ENCODE results near the gene DTHD1.

DTHD1 gene

DNA sequence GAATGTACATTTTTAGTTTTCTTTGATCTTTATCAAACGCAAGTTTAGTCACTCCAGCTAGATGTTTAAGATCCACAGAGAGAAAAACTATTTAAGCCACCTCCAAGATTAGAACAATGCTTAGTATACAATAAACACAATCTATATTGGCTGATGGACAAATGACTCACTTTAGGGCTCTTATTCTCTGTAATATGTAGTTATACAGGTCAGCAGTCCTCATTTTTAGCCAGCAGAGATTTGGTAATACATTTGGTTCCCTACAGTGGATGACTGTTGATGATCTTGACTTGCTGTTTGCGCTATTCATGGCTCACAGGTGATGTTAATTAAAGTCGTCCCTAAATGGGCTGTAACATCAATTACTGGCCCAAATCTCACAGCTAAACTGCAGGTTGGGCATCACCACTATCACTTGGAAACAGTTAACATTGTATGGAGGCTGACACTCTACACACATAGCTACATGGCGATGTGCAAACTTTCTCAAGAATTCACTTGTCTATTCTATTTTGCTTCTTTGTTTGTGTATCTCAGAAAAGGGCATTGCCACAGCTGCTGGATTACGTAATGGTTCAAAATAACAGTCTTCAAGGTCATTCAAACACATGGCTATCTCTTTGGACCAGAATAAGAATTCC, 11.8 kb upstream of the DTHD1 start:
- DNase-seq, result no peak

DNA sequence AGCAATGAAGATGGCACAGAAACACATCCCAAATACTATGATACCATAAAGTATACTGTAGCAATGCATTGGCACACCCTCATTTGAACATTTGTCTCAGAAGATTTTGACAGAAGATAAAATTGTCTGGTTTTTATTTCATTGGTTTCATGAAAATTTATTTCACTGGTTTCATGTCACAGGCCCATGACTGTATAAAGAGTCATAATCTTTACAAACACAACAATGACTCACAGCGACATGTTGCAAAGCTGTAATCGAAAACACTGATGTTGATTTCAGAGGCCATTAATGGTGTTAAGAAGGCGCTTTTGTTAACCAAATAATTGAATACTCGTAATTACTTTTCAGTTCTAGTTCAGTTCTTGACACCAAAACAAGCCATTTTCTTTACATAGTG, 8.1 kb upstream of the DTHD1 start:
- DNase-seq, result no peak

DNA sequence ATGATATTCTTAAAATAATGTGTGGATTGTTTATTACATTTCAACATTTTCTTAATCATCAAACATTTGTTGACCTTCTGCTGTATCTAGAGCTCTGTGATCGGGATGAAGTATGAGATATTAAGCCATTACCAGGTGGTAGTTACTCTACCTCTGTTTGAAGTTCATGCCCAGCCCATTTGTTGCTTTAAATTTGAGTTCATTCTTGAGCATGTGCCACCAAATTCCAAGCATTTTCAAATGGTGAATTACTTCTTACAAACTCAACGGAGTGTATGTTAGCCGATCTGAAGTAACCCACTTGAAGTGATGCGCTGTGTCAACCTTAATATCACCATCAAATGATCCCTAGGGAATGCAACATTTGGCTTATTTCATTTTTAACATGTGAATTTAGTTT, 7.3 kb upstream of the DTHD1 start:
- DNase-seq, result no peak

DNA sequence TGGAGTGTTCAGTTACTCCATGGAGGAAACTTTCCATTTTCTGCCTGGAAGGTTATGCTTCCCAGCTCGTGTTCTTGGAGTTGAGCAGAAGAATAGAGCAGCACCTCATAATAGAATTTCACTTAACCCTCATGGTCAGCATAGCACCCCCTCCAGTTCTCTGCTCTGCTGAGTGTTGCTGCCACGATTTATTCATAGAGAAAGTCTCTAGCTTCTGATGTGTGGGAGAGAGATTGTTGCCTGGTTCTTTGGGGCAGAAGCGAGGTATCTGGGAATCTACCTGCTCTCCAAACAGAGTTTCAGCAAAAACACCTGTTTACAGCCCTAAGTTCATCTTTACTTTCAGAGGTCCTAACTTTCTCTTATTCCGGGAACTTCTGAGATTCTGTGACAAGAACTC, 3.9 kb upstream of the DTHD1 start:
- DNase-seq, result no peak

DNA sequence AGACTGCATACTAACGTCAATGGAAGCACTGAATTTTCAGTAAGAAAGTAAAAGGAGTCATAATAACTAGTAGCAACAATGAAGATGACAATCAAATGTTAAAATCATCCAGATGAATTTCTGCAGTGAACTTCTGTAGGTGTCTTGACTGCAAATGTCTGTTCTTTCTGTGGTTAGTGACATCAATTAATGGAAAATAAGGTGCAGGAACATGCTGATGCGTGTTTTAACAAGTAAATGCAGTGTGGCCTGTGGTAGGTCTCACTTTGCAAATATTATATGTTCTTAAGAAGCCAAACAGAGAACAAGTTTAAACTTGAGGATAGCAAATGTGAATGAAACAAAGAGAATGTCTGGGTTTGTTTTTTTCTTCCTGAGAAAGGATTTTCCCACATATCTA, 2.6 kb upstream of the DTHD1 start:
- no peak for DNase-seq

DNA sequence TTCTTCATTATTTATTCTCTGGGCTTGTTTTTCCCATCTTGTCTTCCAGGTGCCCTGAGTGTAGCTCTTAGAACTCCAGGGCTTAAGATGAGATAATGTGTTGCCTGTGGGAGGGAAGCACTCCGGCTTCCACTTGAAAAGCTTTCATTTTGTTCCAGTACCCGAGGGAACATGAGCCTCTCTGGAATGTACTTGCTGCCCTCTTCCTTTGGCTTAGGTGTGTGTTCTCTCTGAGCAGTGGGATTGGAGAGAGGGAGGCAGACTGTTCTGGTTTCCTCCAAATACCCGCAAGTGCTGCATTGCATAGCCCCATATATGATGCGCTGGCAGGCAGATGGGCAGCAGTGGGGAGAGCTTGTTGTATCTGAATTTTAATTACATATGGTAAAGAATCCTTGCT, 861 bp upstream of the DTHD1 start:
- DNase-seq, result no peak

DNA sequence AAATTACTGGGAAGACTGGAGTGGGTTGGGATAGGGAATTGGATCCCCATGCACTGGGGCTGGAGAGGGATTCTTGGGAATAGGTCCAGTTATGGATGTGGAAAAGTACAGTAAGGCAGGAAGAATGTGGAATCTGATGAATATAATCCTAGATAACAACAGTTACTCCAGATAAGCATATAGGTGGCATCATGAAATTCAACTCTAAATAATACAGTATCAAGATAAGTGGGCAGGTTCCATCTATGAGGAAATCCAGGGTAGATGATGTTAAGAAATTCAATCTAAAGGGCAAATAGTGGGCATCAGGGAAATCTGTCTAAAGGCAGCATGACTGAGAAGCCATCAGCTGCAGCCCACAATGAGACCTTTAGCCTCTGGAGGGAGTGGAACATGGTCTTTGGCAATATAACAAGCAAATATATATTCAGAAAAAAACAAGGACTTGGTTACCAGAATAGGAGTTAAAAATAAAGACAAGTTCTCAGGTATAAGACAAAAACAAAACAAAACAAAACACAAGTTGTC, 1.2 kb downstream of the DTHD1 start:
- no peak for DNase-seq

DNA sequence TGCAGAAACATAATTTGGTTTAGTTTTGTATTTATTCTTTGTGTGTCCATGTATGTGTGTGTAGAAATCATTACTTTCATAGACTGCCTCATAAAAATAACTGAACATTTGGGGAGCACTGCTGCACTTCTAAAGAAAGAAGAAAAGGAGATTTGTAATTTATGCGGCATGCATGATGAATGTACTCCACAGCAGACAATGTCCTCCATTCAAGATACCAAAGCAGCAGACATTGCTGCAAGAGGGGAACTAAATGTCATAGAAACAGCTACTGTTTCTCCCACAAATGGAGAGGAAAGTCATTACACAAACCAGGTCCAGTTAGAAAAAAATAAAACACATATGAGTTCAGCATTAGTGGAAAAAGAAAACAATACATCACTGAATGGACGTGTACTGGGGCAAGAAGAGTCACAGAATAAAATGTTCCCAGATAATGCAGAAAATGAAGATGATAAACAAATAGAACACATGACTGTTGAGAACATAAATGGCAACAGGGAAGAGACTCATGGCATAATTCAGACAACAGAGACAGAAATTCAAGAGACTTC, 2.6 kb downstream of the DTHD1 start:
- no peak for DNase-seq

DNA sequence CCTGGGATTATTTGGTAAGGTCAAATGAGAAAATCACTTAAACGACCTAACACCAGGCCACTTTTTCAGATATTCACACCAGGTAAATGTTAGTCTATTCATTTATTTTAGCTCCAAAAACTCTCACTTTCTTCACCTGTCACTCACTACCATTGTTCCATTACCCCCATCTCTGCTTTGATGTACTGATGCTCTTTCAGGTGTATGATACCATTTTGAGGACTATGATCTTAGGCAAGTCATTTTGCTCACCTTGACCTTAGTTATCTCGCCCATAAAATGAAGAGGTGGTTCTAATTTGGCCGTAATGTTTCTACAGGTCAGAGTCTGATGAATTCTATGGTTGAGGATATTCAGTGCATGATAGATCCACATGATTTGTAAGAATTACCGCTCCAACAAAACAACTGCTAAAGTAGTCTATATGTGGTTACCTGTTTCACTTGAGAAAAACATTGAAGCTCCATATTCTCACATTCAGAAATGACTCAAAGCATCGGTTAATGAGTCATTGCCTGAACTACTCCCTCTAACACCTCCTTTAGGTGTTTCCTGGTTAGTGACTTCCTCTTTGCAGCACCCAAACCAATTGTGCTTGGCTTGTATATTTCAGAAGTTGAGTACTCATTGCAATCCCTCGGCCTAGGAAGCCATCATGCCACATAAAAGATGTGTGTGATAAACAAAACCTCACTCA, 4.5 kb downstream of the DTHD1 start:
- DNase-seq, result peak; percentile 79

DNA sequence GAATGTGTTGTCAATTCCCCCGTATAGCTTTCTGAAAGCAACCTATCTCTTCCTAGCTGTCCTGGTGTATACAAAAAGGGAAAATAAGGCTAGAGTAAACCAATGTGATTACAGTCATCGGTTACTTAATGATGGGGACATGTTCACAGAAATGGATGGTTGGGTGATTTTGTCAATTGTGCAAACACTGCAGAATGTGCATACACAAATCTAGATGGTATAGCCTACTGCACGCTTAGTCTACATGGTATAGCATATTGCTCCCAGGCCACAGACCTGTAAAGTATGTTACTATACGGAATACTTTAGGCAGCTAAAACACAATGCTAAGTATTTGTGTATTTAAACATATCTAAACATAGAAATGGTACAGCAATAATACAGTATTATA, 5.1 kb downstream of the DTHD1 start:
- DNase-seq, result no peak

DNA sequence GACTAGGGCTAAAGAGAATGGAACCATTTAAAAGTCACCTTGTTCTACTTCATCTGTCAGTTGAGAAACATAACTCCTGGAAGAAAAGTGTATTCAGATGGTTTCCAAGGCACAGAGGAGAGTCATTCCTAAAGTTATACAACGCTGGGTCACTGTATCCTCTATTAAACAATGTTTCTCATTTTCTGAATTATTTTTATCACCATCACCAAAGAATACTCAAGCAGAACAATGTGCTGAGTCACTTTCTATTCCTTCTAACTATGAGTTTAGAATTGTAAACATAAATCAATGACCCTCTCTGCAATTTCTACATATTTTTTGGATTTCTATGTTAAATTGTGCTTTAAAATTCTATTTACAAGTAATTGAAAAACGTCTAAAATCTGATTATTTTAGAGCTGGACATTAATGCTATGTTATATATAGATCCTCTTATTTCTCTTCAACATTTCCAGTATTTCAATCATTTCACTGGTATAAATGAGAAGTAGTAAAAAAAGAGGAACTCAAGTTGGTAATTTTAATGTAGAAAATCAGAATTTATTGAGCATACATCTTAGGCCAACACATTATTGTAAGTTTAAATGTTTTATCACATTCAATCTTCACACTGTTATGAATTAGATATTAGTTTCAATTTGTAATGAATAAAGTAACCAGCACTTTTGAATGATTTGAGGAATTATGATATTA, 7.5 kb downstream of the DTHD1 start:
- no peak for DNase-seq

DNA sequence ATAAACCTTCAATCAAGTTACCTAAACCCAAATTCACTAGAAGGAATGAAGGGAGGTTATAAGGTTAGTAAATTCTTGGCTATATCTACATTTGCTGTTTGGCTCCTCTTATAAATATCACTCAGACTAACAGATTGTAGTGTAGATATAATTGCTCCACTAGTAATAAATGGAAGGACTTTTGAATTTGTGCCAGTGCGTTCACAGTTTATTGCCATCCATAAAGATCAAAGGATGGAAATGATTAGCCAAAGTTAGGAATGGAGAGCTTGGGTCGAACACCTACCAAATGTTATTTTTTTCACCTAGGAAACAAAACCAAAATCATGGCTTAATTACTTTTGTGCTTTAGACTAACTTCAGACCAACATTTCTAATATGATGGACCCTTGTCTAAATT, 9.2 kb downstream of the DTHD1 start:
- DNase-seq, result no peak

DNA sequence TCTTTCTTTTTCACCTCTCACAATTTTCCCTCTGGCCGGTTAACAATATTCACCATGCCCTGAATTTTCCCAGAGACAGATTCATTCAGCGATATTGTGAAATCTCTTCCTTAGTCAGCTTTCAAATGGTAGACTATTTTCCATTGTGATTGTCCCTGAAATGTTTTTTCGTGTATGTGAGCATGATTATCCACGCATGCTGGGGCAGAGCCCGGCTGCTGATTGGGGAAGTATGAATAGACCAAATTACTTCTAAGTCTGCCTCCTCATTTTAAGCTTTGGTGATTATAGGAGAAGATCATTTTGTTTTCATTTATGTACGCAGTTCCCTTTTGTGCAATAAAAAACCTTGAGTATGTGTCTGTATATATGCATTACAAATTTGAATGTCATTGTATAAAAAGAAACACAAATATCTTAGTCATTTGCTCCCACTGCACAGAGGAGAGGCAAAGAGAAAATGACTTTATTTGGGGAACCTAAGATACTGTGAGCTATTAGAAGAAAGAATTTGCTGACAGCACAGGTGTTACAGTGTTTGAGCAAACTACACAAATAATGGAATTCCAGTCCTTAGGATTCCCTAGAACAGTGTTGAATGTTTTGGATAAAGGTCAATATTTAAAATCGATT, 11.3 kb downstream of the DTHD1 start:
- DNase-seq, result no peak

DNA sequence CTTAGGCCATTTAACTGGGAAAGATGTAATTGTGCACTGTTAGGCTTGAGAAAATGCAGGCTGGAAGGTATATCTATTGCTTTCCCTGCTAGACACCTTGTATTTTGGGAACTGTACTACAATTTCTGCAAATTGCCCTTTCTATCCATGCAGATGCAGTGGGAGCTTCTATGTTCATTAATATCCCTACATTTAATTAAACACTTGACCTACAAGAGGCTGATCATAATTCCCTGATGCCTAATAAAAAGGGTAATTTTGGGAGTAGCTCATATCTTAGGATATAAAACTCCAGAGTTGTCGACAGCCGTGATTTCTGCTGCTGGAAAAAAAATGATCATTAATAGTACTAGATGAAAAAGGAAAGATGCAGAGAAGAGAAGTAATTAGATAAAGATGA, 19.7 kb downstream of the DTHD1 start:
- no peak for DNase-seq

DNA sequence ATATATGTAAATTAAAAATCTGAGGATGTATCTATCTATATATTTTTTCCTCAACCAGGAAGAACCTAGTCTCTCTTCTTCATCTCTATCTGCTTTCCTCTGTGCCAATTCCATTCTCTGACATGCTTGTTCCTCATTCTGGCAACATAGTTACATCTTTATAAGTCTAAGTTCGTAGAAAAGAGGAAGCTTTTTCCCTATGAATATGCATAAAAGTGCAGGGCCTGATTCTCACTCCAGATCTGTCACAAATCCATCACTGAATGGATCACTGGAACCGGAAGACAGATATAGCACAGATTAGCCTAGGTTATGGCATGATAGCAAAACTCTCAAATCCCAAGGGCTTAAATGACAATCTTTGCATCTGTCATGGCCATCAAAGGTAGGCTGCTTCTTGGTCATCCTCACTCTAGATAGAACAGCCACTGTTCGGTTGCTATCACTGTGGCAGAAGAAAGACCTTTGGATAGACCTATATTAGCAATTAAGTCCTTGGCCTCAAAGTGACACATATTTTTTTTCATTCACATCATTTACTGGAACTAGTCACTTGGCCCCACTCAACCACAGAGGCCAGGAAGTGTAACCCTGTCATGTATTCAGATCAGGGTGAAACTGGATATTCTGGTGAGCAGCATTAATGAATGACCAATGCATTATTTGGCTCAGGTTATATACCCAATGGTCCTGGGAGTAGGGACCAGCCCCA, 22.2 kb downstream of the DTHD1 start:
- no peak for DNase-seq

DNA sequence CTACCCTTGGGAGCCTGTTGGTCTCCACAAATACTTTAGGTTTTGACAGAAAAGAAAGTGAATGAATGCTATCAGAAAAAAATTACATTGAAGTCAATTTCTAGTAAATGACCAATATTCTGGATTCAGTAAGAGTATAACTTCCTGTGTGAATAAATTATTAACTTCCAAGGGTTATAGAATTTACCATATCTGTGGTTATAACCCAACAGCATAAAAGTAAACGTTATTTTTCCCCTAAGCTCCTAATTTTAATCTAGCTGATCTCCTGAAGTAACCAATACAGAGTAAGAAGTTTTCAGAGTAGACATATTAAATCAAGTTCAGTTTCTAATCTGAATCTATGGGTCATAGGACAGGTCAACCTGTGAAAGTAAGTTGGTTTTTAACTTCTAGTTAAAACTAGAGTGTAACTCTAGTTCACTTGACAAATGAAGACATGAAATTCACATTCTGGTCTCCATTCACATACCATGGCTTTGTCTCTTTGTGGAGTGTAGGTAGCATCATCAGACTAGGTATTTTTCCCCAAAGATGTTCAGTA, 22.8 kb downstream of the DTHD1 start:
- no peak for DNase-seq

DNA sequence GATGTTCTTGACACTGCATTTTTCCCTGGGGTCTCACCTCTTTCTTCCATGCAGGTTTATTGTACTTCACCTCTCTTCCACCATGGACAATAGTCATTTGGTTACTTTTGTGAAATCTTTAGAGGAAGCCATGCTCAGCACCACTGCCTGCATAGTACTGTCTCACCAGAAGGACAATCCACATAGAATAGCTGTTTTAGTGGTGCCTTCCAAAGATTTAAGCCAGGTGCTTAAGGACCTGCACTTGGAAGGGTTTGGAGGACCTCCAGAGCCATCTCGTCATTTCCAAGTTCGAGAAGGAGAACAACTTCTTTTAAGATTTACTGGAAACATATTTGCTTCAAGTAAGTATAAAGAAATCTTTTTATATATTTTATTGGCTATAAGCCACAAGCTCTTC, 26.7 kb downstream of the DTHD1 start:
- no peak for DNase-seq

DNA sequence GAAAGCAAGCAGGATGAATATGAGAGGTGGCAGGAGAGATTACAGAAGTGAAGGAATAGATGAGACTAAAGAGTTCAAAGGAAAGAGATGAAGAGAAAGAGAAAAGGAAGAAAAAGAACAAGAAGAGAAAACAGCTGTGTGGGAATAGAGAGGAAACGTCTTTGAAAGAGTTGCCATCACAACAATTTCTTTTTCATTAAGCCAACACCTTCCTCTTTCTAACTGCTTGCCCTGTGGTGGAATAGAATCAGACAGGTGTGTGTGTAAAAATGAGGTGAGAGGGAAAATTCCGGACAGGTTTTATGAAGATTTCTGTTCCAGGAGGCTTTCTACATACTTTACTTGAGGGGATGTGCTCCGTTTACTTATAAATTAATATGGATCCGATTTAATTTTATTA, 28.8 kb downstream of the DTHD1 start:
- no peak for DNase-seq

DNA sequence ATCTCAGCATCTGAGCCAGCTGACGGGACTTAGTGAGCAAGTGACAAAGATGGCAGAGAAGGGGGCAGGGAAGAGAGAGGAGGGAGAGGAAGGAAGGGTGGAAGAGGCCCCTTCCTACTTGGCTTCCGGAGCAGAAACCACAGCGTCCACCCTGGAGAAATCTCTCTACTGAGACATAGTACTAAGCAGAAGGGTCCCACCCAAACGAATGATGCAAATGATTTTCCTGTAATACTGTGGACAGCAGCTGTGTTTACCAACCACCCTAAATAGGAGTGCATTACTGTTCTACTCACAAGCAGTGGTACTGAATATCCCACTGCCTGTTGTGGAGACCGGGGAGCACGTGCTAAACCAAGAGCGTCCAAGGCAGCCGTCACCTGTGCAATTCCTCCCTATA, 29.4 kb downstream of the DTHD1 start:
- peak; percentile 3 for DNase-seq

DNA sequence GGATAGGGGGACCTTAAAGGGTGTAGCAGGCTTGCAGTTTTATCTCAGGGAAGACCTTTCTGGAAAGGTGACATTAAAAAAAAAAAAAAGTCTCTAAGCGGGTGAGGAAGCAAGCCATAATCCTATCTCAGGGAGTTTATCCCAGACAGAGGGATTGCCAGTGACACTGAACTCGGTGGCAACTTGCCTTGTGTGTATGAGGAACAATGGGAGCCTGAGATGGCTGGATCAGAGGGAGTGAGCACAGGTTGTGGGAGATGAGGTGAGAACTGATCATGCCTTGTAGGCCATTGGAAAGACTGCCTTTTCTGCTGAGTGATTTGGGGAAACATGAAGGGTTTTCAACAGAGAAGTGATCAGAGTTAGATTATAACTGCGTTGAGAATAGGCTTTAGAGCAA, 31.1 kb downstream of the DTHD1 start:
- DNase-seq, result no peak

DNA sequence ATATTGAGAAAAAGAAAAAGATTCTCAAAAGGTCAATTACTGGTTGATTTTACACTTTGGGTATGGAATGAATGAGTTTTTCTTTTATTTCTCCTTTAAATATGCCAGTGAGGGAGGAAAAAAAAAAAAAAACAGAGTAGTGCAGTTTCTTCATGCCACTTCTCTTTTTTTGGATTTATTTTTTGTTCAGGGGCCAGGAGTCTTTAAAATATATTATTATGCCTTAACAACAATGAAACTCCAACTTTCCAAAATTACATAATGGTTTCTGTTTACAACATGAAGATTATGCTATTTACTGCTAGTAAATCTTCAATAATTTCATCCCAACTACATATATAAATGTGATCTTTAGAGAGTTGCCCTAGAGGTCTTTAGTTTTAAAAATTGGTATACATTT, 31.9 kb downstream of the DTHD1 start:
- DNase-seq, result no peak

DNA sequence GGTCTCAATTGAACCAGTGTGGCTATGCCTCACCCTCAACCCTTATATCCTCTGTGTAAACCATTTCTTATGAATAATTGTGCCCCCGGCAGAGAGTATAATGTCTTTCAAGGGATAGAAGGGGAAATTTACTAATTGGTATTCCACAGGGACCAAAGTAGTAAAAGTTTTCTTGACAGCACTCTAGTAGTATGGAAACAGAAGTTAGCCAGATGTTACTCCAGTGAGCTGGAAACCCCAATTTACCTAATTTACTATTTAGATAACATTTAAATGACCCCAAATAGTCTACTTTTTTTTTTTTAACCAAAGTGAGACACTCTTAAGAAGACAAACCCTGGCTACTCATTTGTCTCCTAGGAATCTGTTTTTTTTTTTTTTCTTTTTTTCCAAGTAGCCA, 32.3 kb downstream of the DTHD1 start:
- no peak for DNase-seq
